GM12878 (cell line): ENCODE results near the gene DHRS4.
"Not testable (repeated sequence)": the region's sequence is repeated elsewhere in the genome, so short reads cannot be mapped to it uniquely, and the experiment has no call there.

Experiments used
- NFYB ChIP-seq: IDR thresholded peaks from 2 replicates; pipeline ENCODE4 v1.6.1; 2011; ENCODE audit warnings: low read depth, mild to moderate bottlenecking, low read length, improper control_type of control experiment, moderate library complexity; ENCODE audit not compliant: insufficient read depth
- NRF1 ChIP-seq: conservative IDR thresholded peaks from 2 replicates; pipeline ENCODE4 v1.6.1; 2011; ENCODE audit warnings: mild to moderate bottlenecking, low read depth, low read length, improper control_type of control experiment
- ZNF384 ChIP-seq: IDR thresholded peaks from 2 replicates; pipeline ENCODE4 v1.6.1; 2012; ENCODE audit warnings: low read depth, mild to moderate bottlenecking, low read length, improper control_type of control experiment, borderline replicate concordance

DNA sequence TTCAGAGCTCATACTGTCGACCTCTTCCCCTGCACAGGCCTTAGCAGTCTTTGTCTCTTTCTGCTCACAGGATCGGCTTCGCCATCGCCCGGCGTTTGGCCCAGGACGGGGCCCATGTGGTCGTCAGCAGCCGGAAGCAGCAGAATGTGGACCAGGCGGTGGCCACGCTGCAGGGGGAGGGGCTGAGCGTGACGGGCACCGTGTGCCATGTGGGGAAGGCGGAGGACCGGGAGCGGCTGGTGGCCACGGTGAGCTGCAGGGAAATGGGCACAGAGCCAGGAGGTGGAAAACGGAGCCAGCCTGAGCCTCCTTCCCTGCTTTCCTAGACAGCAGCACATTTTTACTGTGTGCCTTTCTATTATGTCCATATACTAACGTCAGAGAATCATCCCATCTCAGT is 1.4 kb downstream of the DHRS4 start:
- TF ChIP-seq NRF1, NFYB, ZNF384: not testable (repeated sequence)
